Lung (tissue), 12 donors: ENCODE data around the gene MEPCE. TPM values are rescaled to one million over a fixed set of nuclear protein-coding genes. Genes with fewer than 3 reads are reported as not detected.

ENCODE experiments used
- ATAC-seq: fragments of 200-7000 bp; cut with Tn5 transposase; one replicate; pipeline ENCODE4 v1.9.1; 2020; ENCODE audit warnings: moderate number of reproducible peaks; ENCODE audit not compliant: insufficient read depth, low FRiP score
- DNase-seq, 3 donors: peaks; one replicate each; pipeline ENCODE4 v3.0.0-alpha.2; 2013 to 2017
- H3K27ac ChIP-seq, 2 donors: one replicate each; pipeline ENCODE4 v1.5.1; 2013; ENCODE audit warnings: mild to moderate bottlenecking in 2 of 2, moderate library complexity in 2 of 2, control low read depth in 1 of 2, inconsistent platforms in 1 of 2, low read depth in 1 of 2, low read length in 1 of 2
- H3K27me3 ChIP-seq, 3 donors: one replicate each; pipeline ENCODE4 v1.5.1; 2013; ENCODE audit warnings: low read length in 2 of 3; ENCODE audit not compliant: control insufficient read depth in 3 of 3, insufficient read depth in 3 of 3
- H3K36me3 ChIP-seq, 4 donors: one replicate each; pipeline ENCODE4 v1.5.1; 2013; ENCODE audit warnings: low read length in 4 of 4, mild to moderate bottlenecking in 1 of 4, moderate library complexity in 1 of 4; ENCODE audit not compliant: control insufficient read depth in 4 of 4, insufficient read depth in 4 of 4
- H3K4me1 ChIP-seq, 5 donors: one replicate each; pipeline ENCODE4 v1.5.1; 2013; ENCODE audit warnings: low read length in 5 of 5, mild to moderate bottlenecking in 2 of 5, moderate library complexity in 1 of 5; ENCODE audit not compliant: control insufficient read depth in 5 of 5, insufficient read depth in 5 of 5
- H3K4me3 ChIP-seq: one replicate; pipeline ENCODE4 v1.5.1; 2013; ENCODE audit warnings: mild to moderate bottlenecking, control low read depth, moderate library complexity
- H3K9ac ChIP-seq, 2 donors: one replicate each; pipeline ENCODE4 v1.5.1; 2013; ENCODE audit warnings: low read length in 2 of 2, control low read depth in 1 of 2; ENCODE audit not compliant: insufficient read depth in 1 of 2
- H3K9me3 ChIP-seq, 4 donors: one replicate each; pipeline ENCODE4 v1.5.1; 2013; ENCODE audit warnings: low read length in 3 of 4, mild to moderate bottlenecking in 1 of 4, moderate library complexity in 1 of 4; ENCODE audit not compliant: control insufficient read depth in 4 of 4, insufficient read depth in 3 of 4
- WGBS, 2 donors: extraction: QIAGEN DNeasy Blood & Tissue Kit; methylation state at CpG; one replicate each; pipeline ENCODE4 v1.1.7; 2013; 5-methylcytosine and 5-hydroxymethylcytosine counted together
- polyA plus RNA-seq, 2 donors: library from polyadenylated mRNA; stranded (reverse); fragments of 200-250 nt; gene quantifications; one replicate each; pipeline ENCODE4 v1.2.1, GENCODE V29; 2013
- total RNA-seq, 2 donors: library from RNA; depleted of rRNA in 1 of 2; stranded (reverse); fragments of >200 nt in 1 of 2; gene quantifications; one replicate each; pipeline ENCODE4 v1.2.1, GENCODE V29; 2014 to 2021
- TF ChIP-seq, protein P1 (sequence below): IDR thresholded peaks from 2 replicates; pipeline ENCODE4 v1.5.1; 2012; ENCODE audit warnings: mild to moderate bottlenecking; ENCODE audit errors: control extremely low read depth, extremely low read depth
- donor health status: control.
- donor health status: control.
- donor health status: Bipolar disorder and iron deficiency.
- donor health status: healthy.
- donor health status: DM: yes; HTN: yes; CAD: no.

MEPCE gene
- total and polyA plus RNA-seq, 4 donors: 25.6 to 38.7 (median 29.1) TPM

DNA sequence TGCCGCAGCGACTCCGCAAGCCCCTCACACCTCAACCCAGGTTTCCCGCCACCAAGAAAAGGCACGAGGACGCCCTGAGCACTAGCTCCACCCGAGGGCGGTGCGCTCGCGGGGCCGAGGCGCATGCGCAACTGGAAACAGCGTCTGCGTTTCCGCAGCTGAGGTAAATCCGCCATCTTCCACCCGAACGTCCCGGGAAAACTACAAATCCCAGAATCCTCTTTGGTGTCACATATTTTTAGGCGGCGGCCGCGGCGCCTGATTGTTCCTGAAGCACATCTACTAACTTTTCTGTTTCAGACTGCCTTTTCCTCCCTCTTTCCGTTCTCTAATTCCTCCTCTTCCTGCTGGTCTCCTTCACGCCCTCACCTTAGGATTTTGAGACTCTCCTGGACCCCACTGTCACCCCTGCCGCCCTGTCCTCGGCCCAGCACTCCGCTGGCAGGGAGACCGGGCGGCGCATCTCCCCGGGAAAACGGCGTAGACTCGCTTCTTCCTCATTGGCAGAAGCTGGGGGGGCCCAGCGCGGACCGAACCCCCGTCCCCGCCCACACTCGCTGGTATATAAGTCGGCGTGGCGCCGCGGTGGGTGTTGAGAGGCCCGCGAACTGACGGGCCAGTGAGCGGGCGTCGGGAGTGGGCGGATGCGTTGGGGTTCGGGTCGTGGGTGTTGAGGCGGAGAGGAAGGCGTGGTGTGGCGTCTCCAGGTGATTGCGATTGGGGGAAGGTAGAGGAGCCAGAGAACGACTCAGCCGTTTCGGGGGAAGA, 1.2 kb upstream of the MEPCE start, which contains the start of gene ZCWPW1:
Gene ZCWPW1, minus strand, starts transcription at position 505 of the 768 bp plus-strand sequence. CDS start 8,054 bp downstream, outside the sequence.
- Histone ChIP-seq H3K4me3 (peak within 1 kb of the TSS; percentile 73), H3K4me1 (peaks cover 1 to 23% (median 12%) of the 10 kb centered on the region in 5 donors), H3K9me3 (no peaks in the 10 kb centered on the region), H3K27me3 (no peaks in the 10 kb centered on the region), H3K9ac (peak within 1 kb of the TSS; percentile 100), H3K36me3 (peaks cover 0 to 14% (median 7%) of the 10 kb centered on the region in 4 donors), H3K27ac (peak within 1 kb of the TSS; percentile 98)
- TF ChIP-seq, protein P1, sequence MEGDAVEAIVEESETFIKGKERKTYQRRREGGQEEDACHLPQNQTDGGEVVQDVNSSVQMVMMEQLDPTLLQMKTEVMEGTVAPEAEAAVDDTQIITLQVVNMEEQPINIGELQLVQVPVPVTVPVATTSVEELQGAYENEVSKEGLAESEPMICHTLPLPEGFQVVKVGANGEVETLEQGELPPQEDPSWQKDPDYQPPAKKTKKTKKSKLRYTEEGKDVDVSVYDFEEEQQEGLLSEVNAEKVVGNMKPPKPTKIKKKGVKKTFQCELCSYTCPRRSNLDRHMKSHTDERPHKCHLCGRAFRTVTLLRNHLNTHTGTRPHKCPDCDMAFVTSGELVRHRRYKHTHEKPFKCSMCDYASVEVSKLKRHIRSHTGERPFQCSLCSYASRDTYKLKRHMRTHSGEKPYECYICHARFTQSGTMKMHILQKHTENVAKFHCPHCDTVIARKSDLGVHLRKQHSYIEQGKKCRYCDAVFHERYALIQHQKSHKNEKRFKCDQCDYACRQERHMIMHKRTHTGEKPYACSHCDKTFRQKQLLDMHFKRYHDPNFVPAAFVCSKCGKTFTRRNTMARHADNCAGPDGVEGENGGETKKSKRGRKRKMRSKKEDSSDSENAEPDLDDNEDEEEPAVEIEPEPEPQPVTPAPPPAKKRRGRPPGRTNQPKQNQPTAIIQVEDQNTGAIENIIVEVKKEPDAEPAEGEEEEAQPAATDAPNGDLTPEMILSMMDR: no peak
- ATAC-seq (peak; percentile 75), DNase-seq (peak; percentile 97 to 98 (median 98))
- WGBS, 2 donors: 1% methylated on average over 66 of the region's 66 CpGs

DNA sequence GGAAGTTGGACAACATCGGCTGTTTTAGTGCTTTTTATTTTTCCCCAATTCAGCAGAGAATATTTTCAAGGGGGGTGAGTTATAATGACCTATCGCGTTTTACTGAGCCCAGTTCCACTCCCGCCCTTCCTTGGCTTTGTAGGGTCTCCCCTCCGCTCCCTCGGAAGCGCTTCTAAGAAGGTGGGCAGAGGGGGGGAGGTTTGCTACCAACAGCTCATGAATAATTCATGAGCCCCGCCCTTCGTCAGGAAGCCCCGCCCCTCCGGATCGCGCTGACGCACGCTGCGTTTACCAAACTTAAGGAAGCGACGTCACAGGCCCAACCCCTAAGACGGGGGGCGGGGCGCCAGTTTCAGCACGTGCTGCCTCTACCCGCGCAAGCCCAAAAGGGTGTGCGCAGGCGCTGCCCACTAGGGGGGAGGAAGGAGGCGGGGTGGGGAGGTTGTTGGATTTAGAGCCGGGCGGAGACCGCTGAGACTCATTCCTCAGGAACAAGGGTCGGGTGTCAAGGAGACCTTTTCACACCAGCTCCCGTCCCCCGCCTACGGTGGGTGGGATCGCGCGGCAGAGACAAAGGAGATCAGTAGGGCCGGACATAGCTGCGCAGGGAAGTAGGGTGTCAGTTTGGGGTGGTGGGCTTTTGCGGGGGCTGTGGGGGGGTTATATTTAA, 529 bp upstream of the MEPCE start:
- Histone ChIP-seq H3K9ac (peak overlapping the region; percentile 100), H3K27me3 (no peaks in the 10 kb centered on the region), H3K27ac (peak overlapping the region; percentile 98), H3K9me3 (no peaks in the 10 kb centered on the region), H3K4me3 (peak overlapping the region; percentile 73), H3K4me1 (peaks cover 4 to 23% (median 12%) of the 10 kb centered on the region in 5 donors), H3K36me3 (peaks cover 4 to 22% (median 14%) of the 10 kb centered on the region in 4 donors)
- TF ChIP-seq, protein P1: no peak
- DNase-seq (peak; percentile 100), ATAC-seq (peak; percentile 79)
- WGBS, 2 donors: 0 to 1% methylated on average over 38 to 40 of the region's 40 CpGs

DNA sequence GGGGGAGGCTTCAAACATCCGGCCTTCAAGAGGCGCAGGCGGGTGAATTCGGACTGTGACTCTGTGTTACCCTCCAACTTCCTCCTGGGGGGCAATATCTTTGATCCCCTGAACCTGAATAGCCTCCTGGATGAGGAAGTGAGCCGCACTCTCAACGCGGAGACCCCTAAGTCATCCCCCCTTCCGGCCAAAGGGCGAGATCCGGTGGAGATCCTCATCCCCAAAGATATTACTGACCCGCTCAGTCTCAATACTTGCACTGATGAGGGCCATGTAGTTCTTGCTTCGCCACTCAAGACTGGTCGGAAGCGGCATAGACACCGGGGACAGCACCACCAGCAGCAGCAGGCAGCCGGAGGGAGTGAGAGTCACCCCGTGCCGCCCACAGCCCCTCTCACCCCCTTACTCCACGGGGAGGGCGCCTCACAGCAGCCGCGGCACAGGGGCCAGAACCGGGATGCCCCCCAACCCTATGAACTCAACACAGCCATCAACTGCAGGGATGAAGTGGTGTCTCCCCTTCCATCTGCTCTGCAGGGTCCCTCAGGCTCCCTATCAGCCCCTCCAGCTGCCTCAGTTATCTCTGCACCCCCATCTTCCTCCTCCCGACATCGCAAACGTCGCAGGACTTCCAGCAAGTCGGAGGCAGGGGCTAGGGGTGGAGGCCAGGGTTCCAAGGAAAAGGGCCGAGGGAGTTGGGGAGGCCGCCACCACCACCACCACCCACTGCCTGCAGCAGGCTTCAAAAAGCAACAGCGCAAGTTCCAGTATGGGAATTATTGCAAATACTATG, 1.1 kb downstream of the MEPCE start:
- H3K36me3 ChIP-seq: peaks cover 4 to 28% (median 18%) of the 10 kb centered on the region in 4 donors
- H3K9me3 ChIP-seq: no peaks in the 10 kb centered on the region
- TF ChIP-seq, protein P1: no peak
- DNase-seq: peak in 2 of 3 donors; percentile 32 to 46
- ATAC-seq: no peak
- H3K4me1 ChIP-seq: peaks cover 4 to 31% (median 13%) of the 10 kb centered on the region in 5 donors
- peak overlapping the region; percentile 97 to 98 for H3K27ac ChIP-seq
- WGBS, 2 donors: 15 to 20% methylated on average over 31 of the region's 31 CpGs
- H3K4me3 ChIP-seq: peak overlapping the region; percentile 73
- peak overlapping the region; percentile 81 to 100 for H3K9ac ChIP-seq
- no peaks in the 10 kb centered on the region for H3K27me3 ChIP-seq
